Psoas muscle (tissue), 8 donors: Measurements from ENCODE around the gene DDI2. TPM values are rescaled to one million over a fixed set of nuclear protein-coding genes. Genes with fewer than 3 reads are reported as not detected.

Experiments used
- ATAC-seq, 4 donors: fragments of 200-7000 bp; cut with Tn5 transposase; one replicate each; pipeline ENCODE4 v1.9.1; 2020; ENCODE audit warnings: moderate library complexity in 3 of 4, mild to moderate bottlenecking in 2 of 4
- DNase-seq, 2 donors: peaks; one replicate each; pipeline ENCODE4 v3.0.0-alpha.2; 2020
- H3K27ac ChIP-seq: fragments of 200-600 bp; one replicate; pipeline ENCODE4 v1.8.0; 2022
- H3K27me3 ChIP-seq, 3 donors: fragments of 200-600 bp in 1 of 3; one replicate each; pipeline versions ENCODE4 v1.6.1 to v1.8.0; 2013 to 2022; ENCODE audit warnings: low read length in 2 of 3, mild to moderate bottlenecking in 2 of 3, moderate library complexity in 1 of 3; ENCODE audit not compliant: insufficient read depth in 3 of 3
- H3K36me3 ChIP-seq, 2 donors: fragments of 200-600 bp in 1 of 2; one replicate each; pipeline versions ENCODE4 v1.6.1 to v1.8.0; 2013 to 2022; ENCODE audit warnings: low read depth in 1 of 2, mild to moderate bottlenecking in 1 of 2, moderate library complexity in 1 of 2; ENCODE audit not compliant: insufficient read depth in 1 of 2
- H3K4me1 ChIP-seq: fragments of 200-600 bp; one replicate; pipeline ENCODE4 v1.8.0; 2022
- H3K4me3 ChIP-seq: fragments of 200-600 bp; one replicate; pipeline ENCODE4 v1.8.0; 2022; ENCODE audit warnings: mild to moderate bottlenecking
- H3K9me3 ChIP-seq: fragments of 200-600 bp; one replicate; pipeline ENCODE4 v1.8.0; 2022
- CTCF ChIP-seq: fragments of 200-600 bp; IDR thresholded peaks from one replicate; pipeline ENCODE4 v1.8.0; 2022; ENCODE audit warnings: antibody characterized with exemption
- WGBS, 3 donors: extraction: QIAGEN DNeasy Blood & Tissue Kit; methylation state at CpG; one replicate each; pipeline versions ENCODE4 v1.1.6 to v1.1.7; 2013; 5-methylcytosine and 5-hydroxymethylcytosine counted together
- intact Hi-C, 2 donors: fragments of 100-400 bp; cut with DNase I; formaldehyde crosslinking; loops; one replicate each; pipeline versions ENCODE4 v1.11.0 to v1.14.2; 2022
- polyA plus RNA-seq, 3 donors: library from polyadenylated mRNA; stranded (reverse); fragments of 200-250 nt; gene quantifications; one replicate each; pipeline ENCODE4 v1.2.3, GENCODE V29; 2013
- total RNA-seq, 4 donors: library from RNA; stranded (reverse); fragmentation: NEBNext Ultra II Directional in 2 of 4; extraction: Animal tissue kit (Norgen Biotek cat#: 25700) in 2 of 4; gene quantifications; one replicate each; pipeline versions ENCODE4 v1.2.1 to v1.2.4, GENCODE V29; 2021 to 2023
- donor health status: healthy with polysubstance abuse.
- donor health status: DM: no; HTN: no; CAD: no; lungs with moderate emphysema.
- donor health status: Bipolar disorder and iron deficiency.
- donor health status: healthy.
- donor health status: DM: yes; HTN: yes; CAD: no.
- donor health status: DM: no; HTN: no; CAD: no.
- donor health status: DM: no; HTN: no; CAD: no.
- donor health status: DM: yes; HTN: yes; CAD: no.

DDI2 gene
- total and polyA plus RNA-seq, 7 donors = 4.8 to 80.2 (median 35.4) TPM

GRCh38 chr1:15683345-15684039 lies 66.2 kb downstream of the DDI2 start:
- Histone ChIP-seq H3K27me3 (no peaks in the 10 kb centered on the region), H3K27ac (peak overlapping the region; percentile 96), H3K4me1 (peaks cover 37% of the 10 kb centered on the region), H3K4me3 (peak overlapping the region; percentile 97), H3K9me3 (no peaks in the 10 kb centered on the region), H3K36me3 (peaks cover 0 to 2% of the 10 kb centered on the region in 2 donors)
- intact Hi-C loops = no loop called here
- TF ChIP-seq CTCF = no peak
- peak in 1 of 2 donors; percentile 51 for DNase-seq
- 36 to 41% (median 41%) methylated on average over 17 to 18 of the region's 18 CpGs for WGBS, 3 donors
- no peak for ATAC-seq

DNA sequence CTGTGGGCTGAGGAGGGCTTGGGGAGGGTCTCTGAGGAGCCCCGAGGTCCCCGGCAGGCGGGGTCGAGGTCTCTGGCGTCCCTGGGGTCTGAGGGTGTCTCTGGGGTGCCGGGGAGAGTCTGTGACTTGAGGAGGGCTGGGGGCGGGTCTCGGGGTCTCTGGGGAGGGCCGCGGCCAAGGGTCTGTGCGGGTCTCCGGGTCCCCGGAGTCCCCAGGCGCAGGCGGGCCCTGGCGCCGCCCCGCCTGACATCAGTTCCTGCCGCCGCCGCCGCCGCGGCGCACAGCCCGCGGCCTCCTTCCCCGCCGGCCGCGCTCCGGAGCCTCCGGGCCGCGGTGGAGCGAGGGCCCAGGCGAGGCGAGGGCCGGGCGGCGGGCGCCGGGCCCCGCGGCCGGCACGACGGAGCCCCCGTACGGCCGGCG lies 66.8 kb downstream of the DDI2 start, which contains the start of gene PLEKHM2:
TSS of gene PLEKHM2 (plus strand) at position 279 of the 420 bp plus-strand sequence. CDS start 239 bp downstream, outside the sequence.
- intact Hi-C loops = no loop called here
- peak; percentile 45 to 76 for DNase-seq
- Histone ChIP-seq H3K9me3 (no peaks in the 10 kb centered on the region), H3K27me3 (no peaks in the 10 kb centered on the region), H3K4me3 (peak within 1 kb of the TSS; percentile 97), H3K4me1 (peaks cover 37% of the 10 kb centered on the region), H3K27ac (peak within 1 kb of the TSS; percentile 96), H3K36me3 (peaks cover 0 to 2% of the 10 kb centered on the region in 2 donors)
- WGBS, 3 donors = 0 to 1% (median 0%) methylated on average over 17 to 52 of the region's 52 CpGs
- peak; percentile 40 to 62 (median 54) for ATAC-seq
- TF ChIP-seq CTCF = no peak

- peak; percentile 59 to 78 for DNase-seq
- no peak for TF ChIP-seq CTCF
- Histone ChIP-seq H3K4me3 (peak overlapping the region; percentile 97), H3K27ac (peak overlapping the region; percentile 96), H3K27me3 (no peaks in the 10 kb centered on the region), H3K36me3 (peaks cover 2 to 4% of the 10 kb centered on the region in 2 donors), H3K4me1 (peaks cover 37% of the 10 kb centered on the region), H3K9me3 (no peaks in the 10 kb centered on the region)
- WGBS, 3 donors = 1 to 3% (median 1%) methylated on average over 16 to 69 of the region's 72 CpGs
- peak; percentile 15 to 47 (median 22) for ATAC-seq
- intact Hi-C loops = no loop called here
Observed at GRCh38 chr1:15684468-15685291, 67.4 kb downstream of the DDI2 start.

DNA sequence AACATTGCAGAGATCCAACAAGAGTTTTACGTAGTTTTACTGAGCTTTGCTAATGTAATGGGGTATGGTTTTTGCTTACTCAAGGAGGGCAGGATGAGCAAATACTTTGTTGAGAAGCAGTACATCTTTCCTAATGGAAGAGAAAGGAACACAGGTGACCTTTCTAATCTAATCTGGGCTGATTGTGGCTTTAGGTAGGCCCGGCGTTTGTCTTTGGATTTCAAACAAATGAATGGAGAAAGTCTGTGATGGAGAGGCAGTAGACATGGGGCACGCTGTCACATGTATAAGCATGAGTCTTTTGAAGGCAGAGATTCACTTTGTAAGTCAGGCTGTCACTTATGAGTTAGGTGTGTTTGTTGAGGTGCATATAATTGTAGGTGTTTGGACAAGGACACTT lies 68.6 kb downstream of the DDI2 start:
- Histone ChIP-seq H3K4me3 (peak overlapping the region; percentile 97), H3K9me3 (no peaks in the 10 kb centered on the region), H3K27ac (peak overlapping the region; percentile 96), H3K4me1 (peaks cover 32% of the 10 kb centered on the region), H3K27me3 (no peaks in the 10 kb centered on the region), H3K36me3 (peaks cover 2 to 4% of the 10 kb centered on the region in 2 donors)
- intact Hi-C loops = no loop called here
- WGBS, 3 donors = 56 to 70% (median 60%) methylated on average over 4 of the region's 4 CpGs
- DNase-seq (no peak), ATAC-seq (no peak)
- no peak for TF ChIP-seq CTCF
